WTC11 (cell line): ENCODE measurements around the gene PCDH9.

ENCODE experiments used
- ESRRA ChIP-seq: sonication (generic); formaldehyde crosslinking; IDR thresholded peaks from 2 replicates; pipeline ENCODE4 v1.8.1; 2022; ENCODE audit warnings: mild to moderate bottlenecking, missing genetic modification reagents, borderline replicate concordance
- IRF2 ChIP-seq: sonication (generic); formaldehyde crosslinking; IDR thresholded peaks from 2 replicates; pipeline ENCODE4 v1.8.0; 2022; ENCODE audit warnings: low read depth, missing genetic modification reagents, borderline replicate concordance
- JUN ChIP-seq: sonication (generic); formaldehyde crosslinking; IDR thresholded peaks from 2 replicates; pipeline ENCODE4 v1.8.0; 2023; ENCODE audit warnings: mild to moderate bottlenecking, missing genetic modification reagents
- NFE2L1 ChIP-seq: sonication (generic); formaldehyde crosslinking; IDR thresholded peaks from 2 replicates; pipeline ENCODE4 v1.8.1; 2023; ENCODE audit warnings: missing genetic modification reagents
- TEAD1 ChIP-seq: sonication (generic); formaldehyde crosslinking; IDR thresholded peaks from 2 replicates; pipeline ENCODE4 v1.8.0; 2022; ENCODE audit warnings: mild to moderate bottlenecking, missing genetic modification reagents
- ZBTB21 ChIP-seq: sonication (generic); formaldehyde crosslinking; IDR thresholded peaks from 2 replicates; pipeline ENCODE4 v1.8.1; 2023; ENCODE audit warnings: mild to moderate bottlenecking, missing genetic modification reagents, borderline replicate concordance
- TF ChIP-seq, protein P1 (sequence below): fragments of 200-600 bp; IDR thresholded peaks from 2 replicates; pipeline ENCODE4 v1.8.0; 2022; ENCODE audit warnings: antibody characterized with exemption

DNA sequence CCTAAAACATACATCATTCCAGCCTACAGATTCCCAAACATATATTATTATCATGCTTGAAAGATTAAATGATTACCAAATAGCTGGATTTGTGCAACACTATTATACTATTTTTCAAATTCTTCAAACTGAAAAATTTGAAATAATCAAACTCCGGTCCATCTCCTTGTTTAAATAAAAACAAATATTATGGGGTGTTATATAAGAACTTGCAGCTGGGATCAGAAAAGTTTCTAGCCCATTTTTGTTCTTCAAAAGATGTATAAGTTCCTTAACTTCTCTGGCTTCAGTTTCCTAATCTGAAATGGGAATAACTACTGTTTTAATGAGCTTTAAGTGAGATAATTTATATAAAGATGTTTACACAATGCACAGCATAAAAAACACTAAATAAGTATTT, 422.9 kb downstream of the PCDH9 start:
- TF ChIP-seq ESRRA (CRISPR knock-in tag) = no peak
- TF ChIP-seq TEAD1 = no peak
- TF ChIP-seq, protein P1, sequence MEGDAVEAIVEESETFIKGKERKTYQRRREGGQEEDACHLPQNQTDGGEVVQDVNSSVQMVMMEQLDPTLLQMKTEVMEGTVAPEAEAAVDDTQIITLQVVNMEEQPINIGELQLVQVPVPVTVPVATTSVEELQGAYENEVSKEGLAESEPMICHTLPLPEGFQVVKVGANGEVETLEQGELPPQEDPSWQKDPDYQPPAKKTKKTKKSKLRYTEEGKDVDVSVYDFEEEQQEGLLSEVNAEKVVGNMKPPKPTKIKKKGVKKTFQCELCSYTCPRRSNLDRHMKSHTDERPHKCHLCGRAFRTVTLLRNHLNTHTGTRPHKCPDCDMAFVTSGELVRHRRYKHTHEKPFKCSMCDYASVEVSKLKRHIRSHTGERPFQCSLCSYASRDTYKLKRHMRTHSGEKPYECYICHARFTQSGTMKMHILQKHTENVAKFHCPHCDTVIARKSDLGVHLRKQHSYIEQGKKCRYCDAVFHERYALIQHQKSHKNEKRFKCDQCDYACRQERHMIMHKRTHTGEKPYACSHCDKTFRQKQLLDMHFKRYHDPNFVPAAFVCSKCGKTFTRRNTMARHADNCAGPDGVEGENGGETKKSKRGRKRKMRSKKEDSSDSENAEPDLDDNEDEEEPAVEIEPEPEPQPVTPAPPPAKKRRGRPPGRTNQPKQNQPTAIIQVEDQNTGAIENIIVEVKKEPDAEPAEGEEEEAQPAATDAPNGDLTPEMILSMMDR = no peak
- TF ChIP-seq IRF2 (CRISPR knock-in tag) = no peak
- no peak for TF ChIP-seq ZBTB21 (CRISPR knock-in tag)
- TF ChIP-seq NFE2L1 (CRISPR knock-in tag) = no peak
- no peak for TF ChIP-seq JUN (CRISPR knock-in tag)
